ENCODE data around the gene CEMIP.

The CEMIP gene

DNA sequence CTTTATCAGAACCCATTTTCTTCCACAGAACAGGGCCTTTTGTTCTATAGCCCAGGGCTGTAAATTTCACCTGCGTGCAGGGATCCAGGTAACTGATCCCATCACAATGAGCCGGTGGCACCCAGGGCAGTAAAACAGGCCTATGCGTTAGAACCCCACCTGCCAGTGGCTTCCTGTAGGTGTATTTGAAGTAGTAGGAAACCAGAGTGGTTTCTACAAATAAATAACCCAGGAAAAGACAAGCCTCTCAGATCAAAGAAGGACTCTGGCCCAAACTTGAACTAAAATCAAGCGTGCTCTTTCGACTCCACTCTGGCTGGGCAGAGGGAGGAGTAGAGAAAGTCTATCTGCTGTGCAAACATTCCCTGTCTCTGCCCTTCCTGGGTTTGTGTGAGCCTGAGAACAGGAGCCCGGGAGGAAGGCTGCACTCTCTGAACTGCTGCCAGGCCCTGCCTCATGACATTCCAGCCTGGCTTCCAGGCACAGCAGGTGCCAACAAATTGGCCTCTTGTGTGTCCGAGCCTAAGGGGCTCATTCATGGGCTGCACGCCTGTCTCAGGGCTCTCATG, 77.7 kb downstream of the CEMIP start:
- no peak for DNase-seq

- no peak for DNase-seq
Observed at GRCh38 chr15:80861731-80862170, 82.6 kb downstream of the CEMIP start.

- DNase-seq, result no peak
Observed at GRCh38 chr15:80864666-80865065, 85.5 kb downstream of the CEMIP start.

- no peak for DNase-seq
Observed at GRCh38 chr15:80866936-80867335, 87.8 kb downstream of the CEMIP start.

DNA sequence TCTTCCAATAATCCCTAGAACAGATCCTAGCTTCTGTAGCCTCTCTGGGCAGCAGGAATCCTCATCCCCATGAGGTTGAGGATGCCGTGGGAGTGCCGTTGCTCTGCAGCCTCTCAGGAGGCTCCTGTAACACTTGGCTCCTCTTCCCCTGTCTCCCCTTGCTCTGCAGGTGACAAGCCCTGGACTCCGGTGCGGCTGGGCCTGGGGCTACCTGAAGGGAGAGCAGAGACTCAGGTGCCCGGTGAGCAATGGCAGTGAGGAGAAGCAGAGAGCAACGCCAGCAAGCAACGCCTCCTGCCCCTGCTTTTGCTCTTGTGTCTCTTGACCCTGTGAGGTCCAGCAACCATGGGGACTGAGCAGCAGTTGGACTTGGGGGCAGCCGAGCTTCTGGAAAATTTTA, 91.2 kb downstream of the CEMIP start:
- DNase-seq, result no peak

- no peak for DNase-seq
Observed at GRCh38 chr15:80870893-80871292, 91.7 kb downstream of the CEMIP start.

DNA sequence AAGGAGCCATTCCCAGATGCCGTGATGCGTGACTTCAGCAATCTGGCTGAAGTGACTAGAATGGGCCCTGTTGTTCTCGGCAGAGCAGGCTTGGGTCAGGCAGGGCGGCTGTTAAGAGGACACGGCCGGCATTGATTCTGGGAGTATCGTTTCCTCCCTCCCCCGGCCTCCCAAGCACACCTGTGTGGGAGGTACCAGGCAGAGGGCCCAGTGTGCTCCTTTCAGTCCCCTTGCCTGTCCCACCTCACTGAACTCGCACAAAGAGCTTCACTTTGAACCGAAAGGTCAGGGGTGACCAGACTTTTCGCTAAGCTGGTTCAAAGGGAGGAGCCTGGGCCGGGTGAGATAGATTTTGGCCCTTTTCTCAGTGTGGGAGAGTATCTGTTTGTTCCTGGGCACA, 92.7 kb downstream of the CEMIP start:
- DNase-seq, result no peak

DNA sequence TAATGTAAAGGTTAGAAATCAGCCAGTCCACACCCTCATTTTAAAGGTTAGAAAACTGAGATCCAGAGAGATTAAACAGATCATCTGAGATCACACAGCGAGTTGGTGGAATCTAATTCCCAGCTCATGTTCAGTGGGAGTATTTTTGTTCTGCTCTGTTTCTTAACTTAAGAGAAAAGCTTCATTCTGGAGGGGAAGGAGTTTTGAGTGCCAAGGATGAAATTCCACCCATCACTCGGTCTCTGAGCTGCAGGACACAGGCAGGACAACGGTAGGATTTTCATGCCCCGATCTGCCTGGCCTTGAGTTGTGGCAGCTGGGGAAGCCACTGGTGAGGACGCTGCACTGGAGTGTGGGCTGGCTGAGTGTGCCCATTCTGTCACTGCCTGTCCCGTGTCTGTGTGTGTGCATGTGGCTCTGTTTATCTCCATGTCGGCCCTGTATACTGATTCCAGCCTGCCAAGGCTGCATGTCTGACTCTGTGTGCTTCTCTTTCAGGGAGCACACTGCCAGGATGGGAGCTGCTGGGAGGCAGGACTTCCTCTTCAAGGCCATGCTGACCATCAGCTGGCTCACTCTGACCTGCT, 94.3 kb downstream of the CEMIP start:
- DNase-seq, result no peak

DNA sequence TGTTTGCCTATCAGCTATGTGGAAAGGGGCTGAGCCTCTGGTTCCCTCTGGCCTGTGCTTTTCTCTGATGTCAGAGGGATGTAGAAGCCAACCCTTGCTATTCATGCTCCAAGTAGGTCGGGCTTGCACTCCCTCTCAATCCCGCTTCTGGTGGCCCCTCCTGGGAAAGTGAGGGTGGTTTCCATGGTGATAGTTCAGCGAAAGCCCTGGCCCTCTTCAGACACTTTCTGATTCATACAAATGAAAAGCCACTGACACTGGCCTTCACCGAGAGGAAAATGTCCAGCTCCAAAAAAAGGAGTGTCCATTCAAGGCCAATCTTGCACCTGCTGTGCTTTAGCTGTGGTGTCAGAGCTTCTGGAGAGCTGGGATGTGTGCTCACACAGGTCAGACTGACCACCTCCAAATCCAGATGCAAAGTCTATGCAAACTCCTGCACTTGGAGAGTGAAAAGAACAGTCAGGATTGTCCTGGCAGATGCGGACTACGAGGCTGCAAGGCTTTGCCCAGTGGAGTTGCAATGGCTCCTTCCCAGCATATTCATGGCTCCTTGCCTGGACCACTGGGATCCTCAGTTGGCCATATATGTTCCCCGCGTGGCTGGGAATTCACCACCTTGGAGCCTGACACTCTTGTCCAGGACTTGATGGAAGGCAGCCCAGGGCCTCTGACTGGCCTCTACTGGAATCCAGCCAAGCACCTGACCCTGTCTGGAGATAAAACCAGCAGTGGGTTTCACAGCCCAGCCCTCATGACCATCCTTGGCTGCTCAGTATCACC, 96.6 kb downstream of the CEMIP start:
- no peak for DNase-seq

- DNase-seq, result no peak
Observed at GRCh38 chr15:80876348-80876674, 97.1 kb downstream of the CEMIP start.

DNA sequence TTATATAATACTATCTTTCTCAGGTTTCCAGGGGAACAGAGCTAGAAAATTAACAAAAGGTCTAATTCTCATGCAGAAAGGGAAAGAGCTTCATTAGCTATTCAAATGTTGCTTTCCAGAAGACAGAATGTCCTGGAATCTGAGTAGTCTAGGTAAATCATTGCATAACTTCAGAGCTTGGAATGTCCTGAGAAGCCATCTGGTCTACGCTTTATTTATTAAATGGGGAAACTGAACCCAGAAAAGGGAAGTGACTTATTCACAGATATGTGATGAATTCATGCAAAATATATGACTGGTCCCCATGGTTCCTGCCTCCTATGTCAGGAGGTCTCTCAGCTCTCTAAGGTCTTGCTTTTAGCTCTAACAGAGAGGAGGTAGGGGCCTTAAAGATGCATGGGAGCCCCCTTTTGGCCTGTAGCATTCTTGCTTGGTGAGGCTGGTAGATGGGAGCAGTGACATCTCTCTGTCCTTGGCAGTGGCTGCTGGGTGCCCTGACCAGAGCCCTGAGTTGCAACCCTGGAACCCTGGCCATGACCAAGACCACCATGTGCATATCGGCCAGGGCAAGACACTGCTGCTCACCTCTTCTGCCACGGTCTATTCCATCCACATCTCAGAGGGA, 99.2 kb downstream of the CEMIP start:
- DNase-seq, result no peak

DNA sequence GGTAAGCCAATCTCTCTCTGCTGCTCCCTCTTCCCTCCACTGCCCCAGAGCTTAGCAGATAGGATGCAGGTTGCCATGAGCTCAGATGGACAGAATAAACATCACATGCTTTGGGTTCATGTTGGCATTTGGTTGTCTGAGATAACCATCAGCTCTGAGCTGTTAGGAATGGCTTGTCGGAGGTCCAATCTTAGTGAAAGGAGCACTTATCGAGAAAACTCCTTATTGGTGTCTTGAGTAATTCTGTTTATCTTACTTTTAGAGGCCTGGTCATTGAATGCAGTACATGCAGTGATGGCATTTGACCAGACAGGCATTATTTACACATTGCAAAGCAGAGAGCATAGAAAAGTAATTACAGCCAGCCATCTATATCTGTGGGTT, 99.7 kb downstream of the CEMIP start:
- DNase-seq, result no peak

DNA sequence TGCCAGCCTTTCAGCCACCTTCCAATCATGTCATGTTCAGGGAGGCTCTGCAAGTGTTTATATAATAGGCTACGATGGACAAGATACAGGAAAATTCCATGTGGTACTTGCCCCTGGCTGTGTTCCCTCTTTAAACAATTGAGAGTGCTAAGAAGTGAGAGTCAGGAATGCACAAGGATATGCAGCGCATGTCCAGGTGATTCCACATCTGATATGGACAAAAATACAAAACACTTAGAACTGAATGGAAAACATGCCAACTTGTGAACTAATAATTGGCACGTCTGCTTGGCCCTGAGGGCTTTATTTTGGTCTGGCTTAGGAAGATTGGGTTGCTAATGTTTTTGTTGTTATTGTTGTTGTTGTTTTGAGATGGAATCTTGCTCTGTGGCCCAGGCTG, 100.9 kb downstream of the CEMIP start:
- no peak for DNase-seq

GRCh38 chr15:80883641-80884040, 104.5 kb downstream of the CEMIP start:
- DNase-seq, result no peak

GRCh38 chr15:80885016-80885579, 105.9 kb downstream of the CEMIP start:
- no peak for DNase-seq

- no peak for DNase-seq
Observed at GRCh38 chr15:80887148-80887547, 108.0 kb downstream of the CEMIP start.

DNA sequence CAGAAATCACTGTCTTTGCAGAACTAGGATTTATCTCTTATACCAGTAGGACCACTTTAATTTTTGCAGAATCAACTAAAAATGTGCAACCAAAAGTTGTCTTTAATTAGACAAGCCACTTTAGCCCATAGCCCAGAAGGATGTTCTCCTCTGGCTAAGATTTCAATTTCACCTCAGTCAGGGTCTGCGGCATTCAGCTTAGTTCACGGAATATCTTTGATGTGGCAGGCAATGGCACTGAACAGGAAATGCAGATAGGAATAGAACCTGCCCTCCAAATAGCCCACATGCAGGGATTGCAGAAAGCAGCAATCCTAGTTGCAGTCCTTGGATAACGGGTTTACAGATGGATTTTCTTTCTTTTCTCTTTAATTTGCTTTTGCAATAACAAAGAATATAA, 109.7 kb downstream of the CEMIP start:
- DNase-seq, result no peak

DNA sequence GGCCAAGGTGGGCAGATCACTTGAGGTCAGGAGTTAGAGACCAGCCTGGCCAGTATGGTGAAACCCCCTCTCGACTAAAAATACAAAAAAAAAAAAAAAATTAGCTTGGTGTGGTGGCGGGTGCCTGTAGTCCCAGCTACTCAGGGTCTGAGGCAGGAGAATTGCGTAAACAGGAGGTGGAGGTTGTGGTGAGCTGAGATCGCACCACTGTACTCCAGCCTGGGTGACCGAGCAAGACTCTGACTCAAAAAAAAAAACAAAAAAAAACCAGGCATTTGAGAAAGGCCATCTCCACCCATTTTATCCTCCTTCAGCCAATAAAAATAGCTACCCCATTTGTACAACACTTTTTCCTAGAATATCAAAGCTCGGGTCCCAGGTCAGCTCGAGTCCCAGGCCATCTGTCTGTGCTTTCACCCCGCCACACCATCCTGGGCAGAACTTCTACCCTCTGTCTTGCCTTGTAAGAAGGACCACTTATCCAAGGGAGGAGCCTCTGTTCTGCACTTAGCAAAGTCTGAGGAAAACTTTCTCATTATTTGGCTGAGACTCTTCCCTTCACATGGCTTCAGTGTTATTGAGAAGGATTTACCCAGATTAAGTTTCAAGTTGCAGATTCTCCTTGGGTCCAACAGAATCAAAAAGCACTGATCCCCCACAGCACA, 111.3 kb downstream of the CEMIP start:
- no peak for DNase-seq

DNA sequence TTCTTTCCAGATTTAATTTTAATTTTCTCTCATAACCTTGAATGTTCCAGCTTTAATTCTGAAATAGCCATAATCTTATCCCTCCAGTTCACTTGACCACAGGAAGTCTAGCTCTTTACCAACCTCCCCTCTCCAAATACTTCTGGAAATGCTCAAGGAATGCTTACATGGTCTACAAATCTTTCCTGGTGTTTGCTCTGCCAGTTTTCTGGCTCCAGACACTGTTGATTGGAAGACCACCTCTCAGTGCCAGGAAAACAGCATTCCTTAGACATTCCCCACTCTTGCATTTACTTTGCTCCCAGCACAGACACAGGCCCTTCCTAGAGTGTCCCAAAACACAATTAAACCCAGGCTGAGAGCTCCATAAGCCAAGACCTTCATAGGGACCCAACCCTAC, 111.8 kb downstream of the CEMIP start:
- DNase-seq, result no peak

DNA sequence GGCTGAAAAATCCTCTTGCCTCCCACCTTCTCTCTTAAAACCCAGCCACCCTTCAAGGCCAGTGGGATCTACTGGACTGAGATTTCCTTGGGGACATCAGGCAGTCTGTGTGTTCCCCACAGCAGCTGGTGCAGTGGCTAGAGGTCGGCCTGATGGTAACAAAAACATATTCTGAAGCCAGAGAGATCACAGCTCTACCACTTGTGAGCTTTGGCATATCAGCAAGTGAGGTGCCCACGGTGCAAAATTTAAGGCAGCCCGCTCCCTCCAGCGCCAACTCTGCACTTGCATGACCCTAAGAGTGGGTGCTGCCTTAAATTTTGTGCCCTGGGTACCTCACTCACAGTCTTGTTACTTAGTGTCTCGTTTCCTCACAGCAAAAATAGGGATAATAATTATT, 113.2 kb downstream of the CEMIP start:
- DNase-seq, result no peak

DNA sequence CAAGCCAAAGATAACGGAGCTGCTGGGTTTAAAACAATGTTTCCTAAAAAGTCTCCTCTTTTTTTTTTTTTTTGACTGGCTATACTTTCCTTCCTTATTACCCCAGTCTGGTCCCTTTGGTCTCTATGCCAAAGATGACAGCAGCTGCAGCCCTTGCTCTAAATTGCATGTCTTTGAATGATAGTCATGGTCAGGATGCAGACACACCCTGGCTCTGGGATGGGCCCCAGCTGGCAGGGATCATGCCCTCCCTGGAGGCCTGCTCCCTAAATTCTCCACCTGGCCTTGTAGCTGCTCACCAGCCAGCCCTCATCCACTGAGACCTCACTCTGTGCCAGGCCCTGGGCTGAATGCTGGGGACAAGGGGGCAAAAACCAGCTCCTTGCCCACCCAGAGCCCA, 114.6 kb downstream of the CEMIP start:
- DNase-seq, result no peak

GRCh38 chr15:80895091-80895490, 115.9 kb downstream of the CEMIP start:
- DNase-seq, result no peak

- DNase-seq, result no peak
Observed at GRCh38 chr15:80895965-80896364, 116.8 kb downstream of the CEMIP start.
